Tibial nerve (tissue), 4 donors: ENCODE data around the gene KRT72.

Source experiments
- EP300 ChIP-seq, 2 donors: sonication (generic); formaldehyde crosslinking; IDR thresholded peaks; one replicate each; pipeline ENCODE4 v1.6.1; 2017; ENCODE audit warnings: antibody characterized with exemption in 2 of 2, mild to moderate bottlenecking in 1 of 2
- POLR2A ChIP-seq, 2 donors: fragments of 450-650 bp; IDR thresholded peaks; one replicate each; pipeline ENCODE4 v1.6.1; 2017; ENCODE audit warnings: antibody characterized with exemption in 2 of 2, mild to moderate bottlenecking in 2 of 2, moderate library complexity in 2 of 2
- TF ChIP-seq, protein P1 (sequence below), 5 experiments: fragments of 200-600 bp in 3 of 5; fragments of 450-650 bp in 2 of 5; sonication (generic) in 3 of 5; IDR thresholded peaks; one replicate each; pipeline ENCODE4 v1.5.1; 2016 to 2019; ENCODE audit warnings: antibody characterized with exemption in 5 of 5, mild to moderate bottlenecking in 3 of 5, moderate library complexity in 2 of 5

DNA sequence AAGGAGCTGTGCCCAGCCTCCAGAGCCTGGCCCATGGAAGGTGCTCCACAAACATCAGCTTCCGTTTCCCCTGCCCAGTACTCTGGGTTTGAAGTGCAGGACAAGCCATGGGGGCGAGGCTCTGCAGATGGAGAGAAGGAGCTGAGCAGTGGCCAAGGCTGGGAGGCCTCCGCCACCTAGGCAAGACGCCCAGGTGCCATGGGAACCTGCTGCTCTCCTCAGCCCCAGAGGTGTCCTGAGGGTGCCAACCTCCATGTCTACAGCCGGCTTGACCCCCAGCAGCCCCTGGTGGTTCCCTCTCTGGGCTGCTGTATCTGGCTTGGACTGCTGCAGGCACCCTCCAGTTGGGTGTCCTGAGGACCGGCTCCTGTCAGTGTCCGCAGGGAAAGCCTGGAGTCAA, 60.7 kb downstream of the KRT72 start:
- TF ChIP-seq, protein P1, sequence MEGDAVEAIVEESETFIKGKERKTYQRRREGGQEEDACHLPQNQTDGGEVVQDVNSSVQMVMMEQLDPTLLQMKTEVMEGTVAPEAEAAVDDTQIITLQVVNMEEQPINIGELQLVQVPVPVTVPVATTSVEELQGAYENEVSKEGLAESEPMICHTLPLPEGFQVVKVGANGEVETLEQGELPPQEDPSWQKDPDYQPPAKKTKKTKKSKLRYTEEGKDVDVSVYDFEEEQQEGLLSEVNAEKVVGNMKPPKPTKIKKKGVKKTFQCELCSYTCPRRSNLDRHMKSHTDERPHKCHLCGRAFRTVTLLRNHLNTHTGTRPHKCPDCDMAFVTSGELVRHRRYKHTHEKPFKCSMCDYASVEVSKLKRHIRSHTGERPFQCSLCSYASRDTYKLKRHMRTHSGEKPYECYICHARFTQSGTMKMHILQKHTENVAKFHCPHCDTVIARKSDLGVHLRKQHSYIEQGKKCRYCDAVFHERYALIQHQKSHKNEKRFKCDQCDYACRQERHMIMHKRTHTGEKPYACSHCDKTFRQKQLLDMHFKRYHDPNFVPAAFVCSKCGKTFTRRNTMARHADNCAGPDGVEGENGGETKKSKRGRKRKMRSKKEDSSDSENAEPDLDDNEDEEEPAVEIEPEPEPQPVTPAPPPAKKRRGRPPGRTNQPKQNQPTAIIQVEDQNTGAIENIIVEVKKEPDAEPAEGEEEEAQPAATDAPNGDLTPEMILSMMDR (IDR thresholded peaks at IDR 0.05) = no peak
- TF ChIP-seq POLR2A (IDR thresholded peaks at IDR 0.05) (no peak), EP300 (IDR thresholded peaks at IDR 0.05) (no peak)
